Measurements from ENCODE around the gene FOXO3. TPM values are rescaled to one million over a fixed set of nuclear protein-coding genes. Genes with fewer than 3 reads are reported as not detected.

FOXO3 gene
- polyA plus RNA-seq, 12 donors = 27.5 to 82.1 (median 37.4) TPM

DNA sequence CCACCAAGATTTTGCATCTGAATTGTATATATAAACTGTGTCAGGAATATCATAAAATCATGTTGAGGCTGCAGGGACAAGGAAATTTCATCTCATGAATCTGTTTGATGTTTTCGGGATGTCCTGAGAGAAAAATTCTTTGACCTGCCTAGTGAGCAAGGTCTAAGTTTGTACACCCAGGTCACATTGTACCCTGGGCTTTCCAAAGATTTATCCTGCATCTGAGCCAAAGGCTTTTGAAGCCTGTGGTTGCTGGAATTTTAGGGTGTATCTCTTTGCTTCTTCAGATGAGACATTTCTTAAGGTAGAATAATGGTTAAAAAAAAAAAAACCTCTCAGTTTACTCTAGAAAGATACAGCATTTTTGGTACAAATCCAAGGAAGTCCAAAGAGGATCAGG is 63.3 kb downstream of the FOXO3 start:
- DNase-seq = no peak

DNA sequence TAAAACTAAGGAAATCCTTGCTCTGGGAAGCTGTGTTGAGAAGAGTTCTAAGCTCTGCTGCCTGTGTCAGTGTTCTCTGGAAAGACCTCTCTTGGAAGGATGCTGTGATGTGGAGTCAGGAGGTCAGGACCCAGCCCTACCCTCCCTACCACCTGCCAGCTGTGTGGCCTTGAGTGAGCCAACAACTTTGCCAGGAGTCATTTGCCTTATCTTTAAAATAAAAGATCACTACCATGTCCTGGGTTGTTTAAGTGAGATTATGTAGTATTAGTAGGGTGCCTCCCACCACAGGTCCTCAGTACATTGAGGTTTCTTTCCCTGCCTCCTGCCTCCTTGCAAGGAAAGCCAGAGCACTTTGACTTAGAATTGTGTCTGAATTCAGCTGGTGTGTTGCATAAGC is 64.9 kb downstream of the FOXO3 start:
- no peak for DNase-seq

DNA sequence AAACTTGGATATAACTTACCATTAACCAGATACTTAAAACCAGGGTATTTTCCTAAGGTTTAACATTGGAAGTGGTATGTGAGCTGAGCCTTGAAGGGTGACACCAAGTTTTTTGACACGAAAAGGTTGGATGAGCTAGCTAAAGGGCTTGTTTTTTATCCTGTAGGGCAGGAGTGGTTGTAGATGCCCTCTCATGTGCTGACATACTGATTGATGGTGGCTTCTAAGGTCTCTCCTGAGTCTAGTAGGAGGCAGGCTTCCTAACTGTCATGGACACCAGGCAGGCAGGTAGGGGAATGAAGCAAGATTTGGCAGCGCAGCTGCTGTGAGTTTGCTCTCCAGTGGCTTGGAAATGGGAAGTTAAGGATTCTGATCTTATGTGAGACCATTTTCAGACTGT is 66.1 kb downstream of the FOXO3 start:
- no peak for DNase-seq

DNA sequence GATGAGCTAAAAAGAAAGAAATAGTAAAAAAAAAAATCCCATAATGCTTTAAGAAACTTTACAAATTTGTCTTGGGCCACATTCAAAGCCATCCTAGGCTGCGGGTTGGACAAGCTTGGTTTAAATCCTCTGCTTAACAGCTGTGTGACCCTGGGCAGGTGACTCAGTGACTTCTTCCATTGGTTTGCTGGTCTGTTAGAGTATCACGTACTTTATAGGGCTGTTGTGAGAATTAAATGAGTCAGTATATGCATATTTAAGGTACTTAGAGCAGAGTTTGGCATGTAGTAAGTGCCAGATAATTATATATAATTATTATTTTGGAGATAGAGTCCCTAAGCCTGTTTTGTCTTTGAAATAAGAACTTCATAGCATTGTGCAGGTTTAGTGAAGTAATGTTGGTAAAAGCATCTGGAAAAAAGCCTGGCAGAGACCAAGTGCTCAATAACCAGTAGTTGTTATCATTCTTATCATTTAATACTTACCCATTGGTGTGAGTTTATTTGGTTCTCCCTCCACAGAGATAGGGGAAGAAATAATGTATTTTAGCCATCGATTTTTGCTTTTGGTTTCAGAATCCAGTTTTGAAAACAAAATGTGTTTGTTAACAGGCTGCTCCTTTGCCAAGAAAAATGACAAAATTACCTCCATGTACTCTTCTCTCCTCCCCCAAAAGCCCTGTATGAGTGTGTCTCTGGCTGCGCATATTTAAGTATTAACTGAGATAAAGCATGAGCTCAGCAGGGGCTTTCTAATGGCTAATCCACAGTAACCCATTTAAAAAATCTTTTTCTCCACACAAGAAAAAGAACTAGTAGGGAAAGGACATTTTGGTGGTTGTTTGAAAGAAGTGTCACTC is 67.2 kb downstream of the FOXO3 start:
- no peak for DNase-seq

DNA sequence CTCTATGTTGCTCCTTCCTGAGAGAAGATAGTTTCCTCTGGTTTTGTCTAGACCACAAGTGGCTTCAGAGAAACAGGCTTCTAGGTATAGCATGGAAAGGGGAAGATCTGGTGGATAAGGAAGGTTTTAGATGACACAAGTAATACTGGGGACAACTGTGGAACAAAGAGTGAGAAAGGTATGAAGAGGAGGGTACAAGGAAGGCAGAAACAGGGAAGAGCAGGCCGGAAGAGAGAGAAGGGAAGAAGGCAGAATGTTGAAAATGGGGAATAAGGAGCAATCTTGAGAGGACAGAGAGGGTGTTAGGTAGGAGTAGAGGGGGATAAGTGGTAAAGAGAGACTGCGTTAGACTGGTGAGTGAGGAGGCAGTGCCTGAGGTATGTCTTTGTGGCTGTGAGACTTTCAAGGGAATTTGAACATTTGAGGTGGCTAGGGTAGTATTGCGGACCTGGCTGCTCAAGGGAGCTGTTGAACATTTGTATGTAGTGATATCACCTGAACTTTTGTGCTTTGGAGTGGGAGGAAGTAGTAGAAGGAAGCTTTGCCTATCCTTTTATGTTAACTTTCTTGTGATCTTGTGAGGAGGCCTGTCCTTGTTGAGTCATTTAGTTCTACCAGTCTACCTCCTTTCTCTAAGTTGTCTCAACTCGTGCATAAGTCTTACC is 69.5 kb downstream of the FOXO3 start:
- DNase-seq = no peak

DNA sequence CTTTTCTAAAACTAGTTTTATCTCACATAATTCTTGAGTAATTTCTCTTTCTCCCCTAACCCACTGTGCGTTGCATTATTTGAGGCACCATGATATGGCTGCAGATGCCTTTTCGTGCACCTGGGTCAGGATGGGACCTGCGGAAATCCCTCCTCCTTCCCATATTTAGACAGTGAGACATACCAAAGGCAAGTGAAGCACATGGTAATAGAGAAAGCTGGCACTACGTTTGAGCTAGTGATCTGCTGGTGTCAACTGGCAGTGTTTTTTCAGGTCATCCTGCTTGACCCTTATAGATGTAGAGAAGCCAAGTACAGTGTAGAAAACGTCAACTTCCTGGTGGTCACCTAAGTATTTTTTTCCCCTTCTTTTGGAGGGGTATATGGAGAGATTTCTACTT is 71.7 kb downstream of the FOXO3 start:
- DNase-seq = no peak

DNA sequence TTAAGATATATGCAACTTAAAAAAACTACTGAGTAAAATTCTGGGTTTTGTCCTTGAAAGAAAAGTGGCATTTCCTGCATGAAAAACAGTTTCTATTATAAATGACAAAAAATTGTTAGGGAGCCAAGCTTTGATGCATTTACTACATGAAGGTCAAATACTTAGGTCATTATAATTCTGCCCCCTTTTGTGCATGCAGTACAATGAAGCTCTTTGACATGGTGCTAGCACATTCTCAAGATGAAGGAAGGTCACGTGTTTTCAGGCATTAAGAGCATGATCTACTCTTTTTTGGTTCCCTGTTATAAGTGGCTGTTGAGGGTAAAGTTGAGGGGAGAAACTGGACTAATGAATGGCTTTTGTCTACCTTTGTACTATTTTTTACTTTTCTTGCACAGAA is 72.7 kb downstream of the FOXO3 start:
- no peak for DNase-seq

DNA sequence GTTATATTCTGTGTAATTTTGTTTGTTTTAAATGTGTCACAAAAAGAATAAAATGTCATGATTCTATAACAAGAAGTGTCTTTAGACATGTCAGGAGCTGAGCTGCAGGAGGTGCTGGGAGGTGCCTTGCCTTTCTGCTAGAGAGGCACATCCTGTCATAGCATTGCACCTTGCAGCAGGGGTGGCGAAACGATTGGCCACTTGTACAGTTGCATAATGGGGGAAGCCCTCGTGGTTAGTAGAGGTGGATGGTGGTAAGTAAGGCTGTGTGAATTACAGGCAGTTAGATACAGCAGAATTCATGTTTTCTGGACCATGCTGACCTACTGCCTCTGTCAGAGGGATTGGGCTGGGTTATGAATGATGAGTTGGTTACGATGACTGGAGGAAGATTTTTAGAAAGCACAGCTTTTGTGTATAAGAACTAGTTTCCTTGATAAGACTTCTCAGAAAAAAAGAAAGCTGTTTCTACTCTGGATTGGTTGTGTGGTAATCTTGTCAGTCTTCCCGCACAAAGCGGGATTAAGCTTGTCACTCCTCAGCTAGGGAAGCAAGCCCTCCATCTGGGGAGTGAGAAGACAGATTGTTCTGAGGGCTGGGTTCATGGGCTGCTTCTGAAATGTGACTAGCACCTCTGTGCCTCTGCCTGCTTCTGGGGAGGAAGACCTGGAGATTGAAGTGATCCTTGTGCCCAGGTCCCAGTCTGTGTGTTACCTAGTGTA is 74.9 kb downstream of the FOXO3 start:
- no peak for DNase-seq

DNA sequence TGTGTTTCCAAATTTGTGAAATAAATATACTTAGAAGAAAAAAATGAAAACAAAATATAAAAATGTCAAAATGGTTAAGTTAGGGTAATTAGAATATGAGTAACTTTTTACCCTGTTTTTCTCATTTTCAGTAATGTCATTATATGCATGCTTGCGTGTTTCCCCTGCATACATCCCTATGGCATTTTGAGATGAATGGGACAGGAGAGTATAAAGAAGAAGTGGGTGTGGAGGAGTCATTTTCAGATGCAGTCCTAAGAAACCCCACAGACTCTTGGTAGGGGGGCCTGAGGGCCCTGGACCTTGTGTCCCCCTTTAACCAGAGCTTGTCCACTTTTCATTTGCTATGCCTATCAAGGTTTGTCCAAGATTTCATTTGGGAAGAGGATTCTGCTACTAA is 77.2 kb downstream of the FOXO3 start:
- no peak for DNase-seq

DNA sequence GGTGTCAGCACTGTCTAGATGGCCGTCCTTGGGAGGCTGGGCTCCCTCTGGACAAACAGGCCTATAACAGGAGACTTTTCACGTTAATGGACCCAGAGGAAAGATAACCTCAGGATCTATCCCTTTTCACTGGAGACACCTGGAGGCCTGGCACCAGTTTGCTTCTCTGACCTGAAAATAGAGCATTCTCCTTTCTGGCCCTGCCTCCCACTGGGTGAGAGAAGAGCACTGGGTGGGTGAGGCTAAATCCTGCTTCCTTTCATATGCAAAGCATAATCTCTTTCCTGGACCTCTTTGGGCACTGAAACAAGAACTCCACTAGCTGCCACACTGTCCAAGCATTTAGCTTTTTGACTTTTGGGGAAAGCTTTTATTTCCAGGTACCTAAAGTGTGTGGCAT is 78.3 kb downstream of the FOXO3 start:
- no peak for DNase-seq

DNA sequence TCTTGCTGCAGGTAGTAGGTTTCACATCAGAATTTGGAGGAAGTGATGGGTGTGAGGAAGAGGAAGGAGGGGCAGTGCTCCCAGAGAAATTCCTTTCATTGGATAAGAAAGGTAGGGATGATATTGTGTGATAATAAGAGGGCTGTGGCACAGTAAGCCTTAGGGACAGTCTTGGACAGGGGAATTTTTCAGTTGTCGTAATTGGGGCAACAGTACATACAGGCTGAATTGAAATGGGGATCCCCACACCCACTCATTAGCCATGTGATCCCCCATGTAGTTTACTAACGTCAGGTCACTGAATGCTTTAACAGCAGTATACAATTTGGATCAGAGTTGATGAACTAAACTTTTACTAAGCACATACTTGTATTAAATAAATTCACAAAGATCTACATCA is 79.4 kb downstream of the FOXO3 start:
- DNase-seq = no peak

DNA sequence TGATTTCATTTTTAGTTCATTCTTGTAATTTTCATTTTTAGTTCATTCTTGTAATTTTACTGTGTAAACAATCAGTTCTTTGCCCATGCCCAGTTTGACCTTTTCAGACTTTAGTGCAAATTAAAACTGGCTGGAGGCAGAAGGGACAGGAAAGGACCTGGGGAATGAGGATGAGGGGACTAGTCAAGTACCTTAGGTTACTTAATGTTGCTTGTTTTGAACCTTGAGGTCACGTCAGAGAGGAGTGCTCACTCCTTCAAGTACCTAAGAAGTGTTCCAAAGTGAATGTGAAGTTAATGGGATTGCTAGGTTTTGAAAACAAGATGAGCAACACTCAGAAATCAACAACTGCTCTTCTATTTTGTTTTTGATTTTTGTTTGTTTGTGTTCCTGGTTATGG is 82.5 kb downstream of the FOXO3 start:
- DNase-seq = no peak

DNA sequence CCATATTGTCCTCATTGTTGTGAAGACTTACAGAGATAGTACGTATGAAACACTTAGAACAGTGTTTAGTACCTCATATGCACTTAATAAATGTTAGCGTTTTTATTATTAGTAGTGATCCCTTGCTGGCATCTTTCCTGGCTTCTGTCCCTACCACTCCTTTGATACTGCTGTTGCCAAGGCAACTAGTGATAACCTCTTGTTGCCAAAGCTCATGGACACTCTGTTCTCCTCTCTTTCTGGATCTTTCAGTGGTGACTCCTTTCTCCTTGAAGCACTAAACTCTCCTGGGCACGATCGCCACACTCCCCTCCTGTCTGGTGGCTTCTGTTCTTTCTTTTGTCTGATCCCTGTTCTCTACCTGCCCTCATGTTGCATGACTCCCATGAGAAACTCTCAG is 83.5 kb downstream of the FOXO3 start:
- no peak for DNase-seq

DNA sequence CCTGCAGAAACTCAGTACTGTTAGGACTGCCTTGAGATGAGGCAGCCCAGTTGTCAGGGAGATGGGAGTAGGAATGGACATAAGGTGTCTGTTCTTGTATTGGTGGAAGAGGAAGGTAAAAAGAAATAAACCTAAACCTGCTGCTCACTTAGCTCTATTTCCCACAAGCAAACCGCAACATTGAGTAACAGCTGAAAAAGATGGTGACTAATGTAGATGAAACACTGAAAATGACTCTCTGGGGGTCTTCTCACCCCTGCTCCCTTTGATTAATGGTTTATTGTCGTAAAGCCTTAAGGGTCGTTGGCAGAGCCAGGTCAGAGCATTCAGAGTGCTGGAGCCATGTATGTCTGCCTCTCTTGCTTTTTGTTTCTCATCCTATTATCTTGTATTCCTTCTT is 87.5 kb downstream of the FOXO3 start:
- no peak for DNase-seq

DNA sequence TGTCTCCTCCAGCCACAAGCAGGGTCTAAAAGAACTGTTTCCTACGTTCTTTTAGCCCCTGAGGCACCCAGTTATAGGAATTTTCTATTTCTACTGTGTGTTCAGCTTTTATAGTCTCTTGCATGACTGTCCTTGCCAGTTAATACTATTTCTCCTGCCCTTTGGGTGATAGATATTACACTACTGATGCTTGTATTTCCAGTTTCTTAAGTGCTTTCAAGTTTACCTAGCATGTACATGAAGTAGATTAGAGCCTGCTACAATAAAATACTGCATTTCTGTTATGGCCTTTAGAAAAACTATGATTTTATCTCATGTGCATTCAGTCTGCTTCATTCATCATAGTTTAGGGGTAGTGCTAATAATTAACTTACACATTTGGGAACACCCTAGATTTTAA is 89.6 kb downstream of the FOXO3 start:
- DNase-seq = no peak

DNA sequence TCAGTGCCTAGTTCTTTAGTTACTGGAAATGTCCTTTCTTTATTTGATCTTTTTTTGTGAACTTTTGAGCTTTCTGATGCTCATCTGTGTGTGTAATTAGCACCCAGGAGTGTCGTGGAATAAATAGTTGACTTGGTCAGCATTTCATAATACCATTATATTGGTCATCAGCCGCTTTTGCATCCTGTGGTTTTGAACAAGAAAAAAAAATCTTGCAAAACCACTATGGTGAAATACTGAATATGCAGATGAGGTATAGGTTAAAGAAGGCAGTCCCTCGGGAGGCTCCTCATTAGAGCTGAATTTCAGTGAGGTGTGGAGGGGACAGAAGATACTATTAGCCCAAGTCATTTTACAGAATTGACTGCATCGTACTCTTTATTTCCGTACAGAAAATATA is 90.1 kb downstream of the FOXO3 start:
- peak; percentile 15 for DNase-seq

DNA sequence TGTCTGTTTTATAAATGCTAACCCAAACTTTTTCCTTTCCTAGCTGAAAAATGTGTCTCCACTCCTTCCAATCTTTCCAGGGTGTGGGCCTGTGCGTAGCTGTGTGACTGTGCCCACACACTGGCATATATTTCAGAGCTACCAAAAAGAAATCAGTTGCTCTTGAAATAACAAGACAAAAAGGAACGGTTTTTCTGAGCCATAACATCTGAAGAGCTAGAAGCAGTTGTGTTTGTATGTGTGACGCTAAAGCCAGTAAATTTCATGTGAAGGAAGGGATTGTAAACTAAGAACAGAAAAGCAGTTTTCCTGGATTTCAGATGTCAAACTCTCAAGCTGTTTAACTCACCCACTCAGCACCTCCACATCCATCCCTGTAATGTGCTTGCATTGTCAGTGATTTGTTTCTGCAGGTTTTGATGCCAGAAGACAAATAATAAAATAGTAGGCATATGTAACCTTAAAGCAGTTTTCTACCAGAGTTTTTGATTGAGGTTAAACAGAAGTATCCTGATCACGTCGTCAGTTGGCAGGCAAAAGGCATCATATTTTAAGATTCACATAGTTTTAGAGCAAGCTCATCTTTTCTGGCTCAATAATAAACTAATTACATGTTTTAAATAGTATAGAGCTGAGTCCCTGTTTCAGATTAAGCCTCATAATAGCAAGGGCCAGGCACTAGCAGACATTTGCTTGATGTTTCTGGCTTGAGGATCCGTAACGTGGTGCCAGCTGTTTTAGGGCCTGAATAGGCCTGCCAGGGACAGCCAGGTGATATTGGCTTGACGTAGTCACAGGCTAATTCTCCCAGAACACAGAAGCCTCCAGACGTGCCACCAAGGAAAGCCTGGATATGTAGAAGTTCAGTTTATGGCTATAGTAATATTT is 90.9 kb downstream of the FOXO3 start:
- peak; percentile 79 for DNase-seq

DNA sequence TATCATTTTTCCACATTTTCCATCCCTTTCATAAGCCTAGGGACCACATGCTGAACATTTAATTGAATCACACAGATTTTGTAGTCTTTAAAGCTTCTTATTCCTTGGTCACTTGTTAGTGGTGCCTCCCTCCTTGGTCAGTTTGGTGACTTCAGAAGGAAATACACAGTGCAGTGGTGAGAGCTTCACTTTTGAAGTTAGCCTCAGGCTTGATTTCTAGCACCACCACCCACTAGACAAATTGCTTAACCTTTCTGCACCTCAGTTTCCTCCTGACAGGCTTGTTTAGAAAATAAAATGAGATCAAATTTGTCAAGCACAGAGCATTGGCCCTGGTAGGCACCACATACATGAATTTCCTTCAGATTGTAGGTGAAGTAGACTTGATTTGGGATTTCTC is 91.7 kb downstream of the FOXO3 start:
- no peak for DNase-seq

DNA sequence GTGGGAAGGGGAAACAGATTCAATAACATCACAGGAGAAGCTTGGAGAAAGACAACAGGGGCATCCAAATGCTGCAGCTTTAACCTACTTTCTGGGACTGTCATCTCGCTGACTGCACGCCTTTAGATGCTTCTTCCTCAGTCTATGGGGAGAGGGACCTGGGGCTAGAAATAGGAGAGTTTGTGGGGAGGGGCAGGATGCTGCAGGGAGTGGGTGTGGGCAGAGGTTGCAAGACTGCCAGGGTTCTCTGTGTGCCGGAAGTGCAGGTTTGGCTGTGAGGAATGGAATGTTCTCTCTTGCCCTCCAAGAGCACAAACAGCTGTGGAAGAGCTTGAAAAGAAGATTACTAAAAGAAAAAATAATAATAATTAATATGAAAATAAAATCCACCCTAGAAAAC is 93.2 kb downstream of the FOXO3 start:
- peak; percentile 36 for DNase-seq

DNA sequence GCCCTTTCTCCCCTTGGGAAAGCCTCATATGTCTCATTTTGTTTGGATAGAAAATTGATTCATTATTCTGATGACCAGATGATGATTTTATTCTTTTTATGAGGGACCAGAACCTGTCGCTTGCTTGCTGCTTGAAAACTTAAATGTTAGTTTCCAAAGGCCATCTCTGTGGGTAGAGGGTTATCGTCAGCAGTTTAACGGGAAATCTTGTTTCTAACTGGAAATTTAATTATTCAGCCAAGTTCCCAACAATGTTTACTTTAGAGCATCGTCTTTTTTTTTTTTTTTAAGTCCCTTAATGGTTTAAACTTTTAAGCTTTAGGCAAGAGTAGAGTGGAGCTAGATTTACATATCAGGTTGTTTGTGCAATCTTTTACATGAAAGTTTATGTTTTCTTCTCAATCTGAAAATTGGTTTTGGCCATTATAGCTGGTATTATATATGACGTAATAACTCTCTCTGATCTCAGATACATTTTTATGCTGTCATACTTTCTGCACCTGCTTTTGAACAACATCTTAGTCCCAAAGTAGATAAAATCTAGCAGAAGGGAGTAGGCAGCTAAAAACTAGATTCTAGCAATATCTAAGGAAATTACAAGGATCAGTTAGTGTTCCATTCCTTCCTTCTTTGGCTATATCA is 93.9 kb downstream of the FOXO3 start:
- DNase-seq = no peak

Data from muscle of arm (tissue), 12 donors.